GM23338 (cell line): ENCODE measurements around the gene TOMM7. TPM values are rescaled to one million over a fixed set of nuclear protein-coding genes. Genes with fewer than 3 reads are reported as not detected.
A peak's percentile ranks its signal among the peaks of the same experiment; 100 is the strongest.

Experiments
- ATAC-seq: fragments of 200-7000 bp; cut with Tn5 transposase; 3 replicates; pipeline ENCODE4 v1.9.1; 2020
- DNase-seq: peaks from one replicate; pipeline ENCODE4 v3.0.0-alpha.2; 2015; ENCODE audit warnings: low spot score
- H2AFZ ChIP-seq: fragments of 200-600 bp; sonication (generic); 2 replicates; pipeline ENCODE4 v1.8.0; 2016; ENCODE audit warnings: antibody characterized with exemption, mild to moderate bottlenecking, moderate library complexity
- H3F3A ChIP-seq: fragments of 200-600 bp; sonication (generic); replicated peaks from 2 replicates; pipeline ENCODE4 v1.8.0; 2017; ENCODE audit warnings: antibody characterized with exemption, mixed run types, low read depth
- H3K27ac ChIP-seq: fragments of 200-600 bp; sonication (generic); 2 replicates; pipeline ENCODE4 v1.6.1; 2016; ENCODE audit warnings: low read depth
- H3K27me3 ChIP-seq: fragments of 200-600 bp; sonication (generic); 2 replicates; pipeline ENCODE4 v1.8.0; 2016; ENCODE audit warnings: mild to moderate bottlenecking, mixed run types, moderate library complexity; ENCODE audit not compliant: insufficient read depth
- H3K36me3 ChIP-seq: fragments of 200-600 bp; sonication (generic); 2 replicates; pipeline ENCODE4 v1.8.0; 2016; ENCODE audit warnings: mild to moderate bottlenecking; ENCODE audit not compliant: insufficient read depth
- H3K4me1 ChIP-seq: fragments of 200-600 bp; sonication (generic); 2 replicates; pipeline ENCODE4 v1.8.0; 2016; ENCODE audit warnings: mild to moderate bottlenecking, moderate library complexity; ENCODE audit not compliant: insufficient read depth
- H3K4me2 ChIP-seq: fragments of 200-600 bp; sonication (generic); 2 replicates; pipeline ENCODE4 v1.7.1; 2017; ENCODE audit warnings: mixed run types
- H3K4me3 ChIP-seq: fragments of 200-600 bp; sonication (generic); 2 replicates; pipeline ENCODE4 v1.6.1; 2016; ENCODE audit warnings: mixed run types
- H3K79me2 ChIP-seq: fragments of 200-600 bp; sonication (generic); replicated peaks from 2 replicates; pipeline ENCODE4 v1.8.0; 2017; ENCODE audit warnings: mild to moderate bottlenecking; ENCODE audit not compliant: insufficient read depth
- H3K9me2 ChIP-seq: fragments of 200-600 bp; sonication (generic); 2 replicates; pipeline ENCODE4 v1.8.0; 2017; ENCODE audit not compliant: insufficient read depth
- H4K20me1 ChIP-seq: fragments of 200-600 bp; sonication (generic); replicated peaks from 2 replicates; pipeline ENCODE4 v1.8.0; 2017; ENCODE audit warnings: mild to moderate bottlenecking; ENCODE audit not compliant: insufficient read depth
- H3K27ac Mint-ChIP-seq: 2 replicates; pipeline ENCODE4 v1.8.0; 2020; ENCODE audit warnings: inconsistent platforms, mild to moderate bottlenecking, moderate library complexity, mixed read lengths
- H3K27me3 Mint-ChIP-seq: 3 replicates; pipeline ENCODE4 v1.8.0; 2022; ENCODE audit warnings: low read depth, mild to moderate bottlenecking, moderate library complexity, mixed read lengths, inconsistent platforms; ENCODE audit not compliant: insufficient read depth, poor library complexity
- H3K36me3 Mint-ChIP-seq: 3 replicates; pipeline ENCODE4 v1.8.0; 2021; ENCODE audit warnings: low read depth, mild to moderate bottlenecking, inconsistent platforms, moderate library complexity, mixed read lengths
- H3K4me1 Mint-ChIP-seq: 3 replicates; pipeline ENCODE4 v1.8.0; 2020; ENCODE audit warnings: mild to moderate bottlenecking, inconsistent platforms, mixed read lengths
- H3K4me3 Mint-ChIP-seq: 3 replicates; pipeline ENCODE4 v1.8.0; 2021; ENCODE audit warnings: moderate library complexity, mild to moderate bottlenecking, inconsistent platforms, mixed read lengths
- H3K9me3 Mint-ChIP-seq: 3 replicates; pipeline ENCODE4 v1.8.0; 2020; ENCODE audit warnings: moderate library complexity, mild to moderate bottlenecking, inconsistent platforms, mixed read lengths
- EZH2 ChIP-seq: fragments of 200-600 bp; sonication (generic); IDR thresholded peaks from one replicate; pipeline ENCODE4 v1.8.0; 2017; ENCODE audit warnings: antibody characterized with exemption, mild to moderate bottlenecking, low read depth; ENCODE audit not compliant: unreplicated experiment
- POLR2AphosphoS5 ChIP-seq: IDR thresholded peaks from 2 replicates; pipeline ENCODE4 v1.6.1; 2016; ENCODE audit warnings: antibody characterized with exemption, low read depth
- STAT1 ChIP-seq: IDR thresholded peaks from one replicate; pipeline ENCODE4 v1.6.1; 2016; ENCODE audit warnings: antibody characterized with exemption; ENCODE audit not compliant: unreplicated experiment
- ZNF114 ChIP-seq: fragments of 250-450 bp; sonication (Bioruptor Pico); IDR thresholded peaks from 2 replicates; pipeline ENCODE4 v1.5.0; 2020; ENCODE audit warnings: mild to moderate bottlenecking, moderate library complexity
- ZNF331 ChIP-seq: fragments of 250-450 bp; sonication (Bioruptor Pico); IDR thresholded peaks from 2 replicates; pipeline ENCODE4 v1.5.0; 2020; ENCODE audit warnings: low read depth, mild to moderate bottlenecking, moderate library complexity
- ZNF462 ChIP-seq: fragments of 250-450 bp; sonication (Bioruptor Pico); IDR thresholded peaks from 2 replicates; pipeline ENCODE4 v1.5.0; 2020; ENCODE audit warnings: mild to moderate bottlenecking, moderate library complexity
- polyA plus RNA-seq: library from polyadenylated mRNA; unstranded; fragments of >200 nt; fragmentation: Nextera tagmentation; extraction: Ambion mirVana; gene quantifications from 2 replicates; pipeline ENCODE4 v1.2.1, GENCODE V29; 2016
- total RNA-seq: library from RNA; depleted of rRNA; stranded (reverse); fragments of >200 nt; shearing (Covaris generic); gene quantifications from 2 replicates; pipeline ENCODE4 v1.2.3, GENCODE V29; 2014

TOMM7 gene
- total and polyA plus RNA-seq, 2 experiments from 2014 or later, result 164 to 920 TPM

DNA sequence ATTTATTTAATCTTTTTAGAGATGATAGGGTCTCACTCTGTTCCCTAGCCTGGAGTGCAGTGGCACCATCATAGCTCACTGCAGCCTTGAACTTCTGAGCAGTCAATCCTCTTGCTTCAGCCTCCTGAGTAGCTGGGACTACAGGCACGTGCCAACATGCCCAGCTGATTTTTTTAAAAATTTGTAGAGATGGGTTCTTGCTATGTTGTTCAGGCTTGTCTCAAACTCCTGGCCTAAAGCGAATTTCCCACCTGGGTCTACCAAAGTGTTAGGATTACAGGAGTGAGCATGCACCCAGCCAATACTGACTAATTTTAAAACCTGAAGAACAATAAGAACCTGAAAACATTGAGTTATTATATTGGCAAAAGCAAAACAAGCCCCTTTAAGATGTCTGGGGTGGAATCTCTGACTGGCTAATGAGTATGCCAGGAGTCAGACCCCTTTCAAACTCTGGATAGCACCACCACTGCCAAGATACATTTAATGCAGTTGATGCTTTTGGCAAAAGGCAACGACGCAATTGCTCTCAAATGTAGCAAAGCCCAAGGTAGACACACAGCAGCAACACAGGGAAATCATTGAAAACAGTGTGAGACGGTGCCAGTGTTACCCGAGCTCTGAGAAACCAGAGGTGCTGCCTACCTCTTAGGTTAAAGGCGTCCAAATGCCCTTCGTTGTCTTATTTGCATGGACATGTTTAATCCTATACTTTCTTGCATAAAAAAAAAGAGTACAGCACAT is 40.7 kb upstream of the TOMM7 start (continued):
- TF ChIP-seq ZNF462 (no peak), POLR2AphosphoS5 (no peak; the same call in 1 of the 2 replicates), STAT1 (no peak)

DNA sequence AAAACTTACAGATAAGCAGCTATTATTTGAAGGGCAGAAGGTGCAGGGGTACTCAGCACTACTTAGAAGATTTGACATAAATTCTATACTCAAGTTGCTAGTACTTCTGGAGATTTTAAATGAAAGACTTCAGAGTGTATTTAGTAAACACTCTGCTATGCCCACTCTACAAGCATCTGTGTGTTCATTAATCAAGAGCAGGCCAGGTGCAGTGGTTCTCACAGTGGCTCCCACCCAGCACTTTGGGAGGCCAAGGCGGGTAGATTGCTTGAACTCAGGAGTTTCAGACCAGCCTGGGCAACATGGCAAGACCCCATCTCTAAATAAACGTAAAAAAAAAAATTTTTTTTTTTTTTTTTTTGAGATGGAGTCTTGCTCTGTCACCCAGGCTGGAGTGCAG is 38.9 kb upstream of the TOMM7 start:
- peaks cover 40% of the 10 kb centered on the region for H3K4me1 Mint-ChIP-seq
- no peak for ATAC-seq
- no peak for TF ChIP-seq ZNF331 (CRISPR knock-in tag)
- TF ChIP-seq EZH2, result no peak
- TF ChIP-seq ZNF462, result no peak
- TF ChIP-seq STAT1, result no peak
- no peak for TF ChIP-seq ZNF114 (CRISPR knock-in tag)

More for the DNA sequence above, 38.9 kb upstream of the TOMM7 start:
- Histone ChIP-seq H3K79me2 (no peaks in the 10 kb centered on the region), H3K27ac (peak overlapping the region; percentile 7; the same call in 1 of the 2 replicates), H3K4me2 (no peak overlapping the region), H3K4me3 (no peak overlapping the region), H3K4me1 (peaks cover 10% of the 10 kb centered on the region), H3K9me2 (no peaks in the 10 kb centered on the region), H3F3A (peaks cover 32% of the 10 kb centered on the region), H3K36me3 (peaks cover 26% of the 10 kb centered on the region; the same call in 1 of the 2 replicates), H2AFZ (no peak overlapping the region), H4K20me1 (no peaks in the 10 kb centered on the region), H3K27me3 (no peaks in the 10 kb centered on the region)
- Mint-ChIP-seq H3K27ac (no peak overlapping the region), H3K4me3 (no peak overlapping the region), H3K36me3 (peaks cover 69% of the 10 kb centered on the region), H3K9me3 (no peaks in the 10 kb centered on the region; the same call in 2 of the 3 replicates), H3K27me3 (peaks cover 8% of the 10 kb centered on the region)
- DNase-seq, result no peak
